Prostate gland (tissue), 2 donors: Measurements from ENCODE around the gene OR51A4.

Source experiments
- CTCF ChIP-seq, 4 experiments: fragments of 200-600 bp in 2 of 4; fragments of 450-650 bp in 2 of 4; sonication (generic) in 2 of 4; IDR thresholded peaks; 1 replicate in 3 of 4; 2 replicates in 1 of 4; pipeline ENCODE4 v1.5.1; 2016 to 2019; ENCODE audit warnings: antibody characterized with exemption in 4 of 4, mild to moderate bottlenecking in 2 of 4, moderate library complexity in 2 of 4
- POLR2A ChIP-seq: fragments of 450-650 bp; IDR thresholded peaks from one replicate; pipeline ENCODE4 v1.6.1; 2016; ENCODE audit warnings: antibody characterized with exemption, mild to moderate bottlenecking

GRCh38 chr11:4962816-4963215 is 15.4 kb upstream of the OR51A4 start:
- TF ChIP-seq CTCF (IDR thresholded peaks at IDR 0.05) = no peak
- no peak for TF ChIP-seq POLR2A
